ENCODE measurements around the gene PARVA.

DNA sequence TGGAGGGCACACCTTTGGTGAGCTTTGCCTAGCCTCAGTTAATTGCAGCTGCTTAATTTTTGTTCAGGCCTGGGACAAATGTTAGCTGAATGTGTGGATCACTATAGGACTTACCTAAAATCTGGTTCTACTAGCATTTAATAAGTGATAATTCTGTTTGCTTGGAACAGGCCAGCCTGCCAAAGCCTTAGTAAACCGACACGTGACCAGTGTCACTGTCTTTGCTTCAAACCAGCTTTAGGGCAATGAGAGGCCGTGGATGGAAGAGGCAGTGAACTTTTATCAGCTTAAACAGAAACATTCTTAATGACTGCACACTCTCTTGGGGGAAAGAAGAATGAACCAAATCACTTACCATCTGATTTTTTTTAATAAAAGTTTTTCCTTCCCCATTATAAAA is 10.8 kb downstream of the PARVA start:
- TF ChIP-seq, protein P1, sequence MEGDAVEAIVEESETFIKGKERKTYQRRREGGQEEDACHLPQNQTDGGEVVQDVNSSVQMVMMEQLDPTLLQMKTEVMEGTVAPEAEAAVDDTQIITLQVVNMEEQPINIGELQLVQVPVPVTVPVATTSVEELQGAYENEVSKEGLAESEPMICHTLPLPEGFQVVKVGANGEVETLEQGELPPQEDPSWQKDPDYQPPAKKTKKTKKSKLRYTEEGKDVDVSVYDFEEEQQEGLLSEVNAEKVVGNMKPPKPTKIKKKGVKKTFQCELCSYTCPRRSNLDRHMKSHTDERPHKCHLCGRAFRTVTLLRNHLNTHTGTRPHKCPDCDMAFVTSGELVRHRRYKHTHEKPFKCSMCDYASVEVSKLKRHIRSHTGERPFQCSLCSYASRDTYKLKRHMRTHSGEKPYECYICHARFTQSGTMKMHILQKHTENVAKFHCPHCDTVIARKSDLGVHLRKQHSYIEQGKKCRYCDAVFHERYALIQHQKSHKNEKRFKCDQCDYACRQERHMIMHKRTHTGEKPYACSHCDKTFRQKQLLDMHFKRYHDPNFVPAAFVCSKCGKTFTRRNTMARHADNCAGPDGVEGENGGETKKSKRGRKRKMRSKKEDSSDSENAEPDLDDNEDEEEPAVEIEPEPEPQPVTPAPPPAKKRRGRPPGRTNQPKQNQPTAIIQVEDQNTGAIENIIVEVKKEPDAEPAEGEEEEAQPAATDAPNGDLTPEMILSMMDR (conservative IDR thresholded peaks at IDR 0.05) = no peak
- no peak for TF ChIP-seq EZH2 (IDR thresholded peaks at IDR 0.05; ENCODE audit: low read depth)
